ENCODE data around the gene APP.

The APP gene

GRCh38 chr21:25898671-25899070 is 271.9 kb downstream of the APP start:
- Histone ChIP-seq H4K20me1 (ENCODE audit: insufficient read depth) (no peaks in the 10 kb centered on the region), H3K4me1 (ENCODE audit: low read depth, poor library complexity, severe bottlenecking) (no peaks in the 10 kb centered on the region), H3K79me2 (ENCODE audit: insufficient read depth, low read depth) (no peaks in the 10 kb centered on the region), H3K9ac (no peak overlapping the region), H3K4me2 (no peak overlapping the region), H3K36me3 (ENCODE audit: insufficient read depth) (no peaks in the 10 kb centered on the region; the same call in 1 of the 2 replicates), H3K27ac (no peak overlapping the region), H3K27me3 (ENCODE audit: insufficient read depth, low read depth) (no peaks in the 10 kb centered on the region), H3K4me3 (IDR thresholded peaks at IDR 0.05; ENCODE audit: insufficient read depth, low read depth, low read length) (no peak overlapping the region), H2AFZ (ENCODE audit: low read depth) (no peak overlapping the region)
- no peak for TF ChIP-seq CTCF (conservative IDR thresholded peaks at IDR 0.05; ENCODE audit: low read depth, low read length)

- no peaks in the 10 kb centered on the region for H3K4me1 ChIP-seq (ENCODE audit: low read depth, poor library complexity, severe bottlenecking)
- H2AFZ ChIP-seq (ENCODE audit: low read depth) = no peak overlapping the region
- no peak for TF ChIP-seq CTCF (conservative IDR thresholded peaks at IDR 0.05; ENCODE audit: low read depth, low read length)
- H3K27me3 ChIP-seq (ENCODE audit: insufficient read depth, low read depth) = no peaks in the 10 kb centered on the region
- no peak overlapping the region for H3K4me2 ChIP-seq
- H3K4me3 ChIP-seq (IDR thresholded peaks at IDR 0.05; ENCODE audit: insufficient read depth, low read depth, low read length) = no peak overlapping the region
- no peaks in the 10 kb centered on the region; the same call in 1 of the 2 replicates for H3K36me3 ChIP-seq (ENCODE audit: insufficient read depth)
- H3K9ac ChIP-seq = no peak overlapping the region
- no peaks in the 10 kb centered on the region for H3K79me2 ChIP-seq (ENCODE audit: insufficient read depth, low read depth)
- no peaks in the 10 kb centered on the region for H4K20me1 ChIP-seq (ENCODE audit: insufficient read depth)
- H3K27ac ChIP-seq = no peak overlapping the region
These were observed 273.2 kb downstream of the APP start for GRCh38 chr21:25897383-25897782.

GRCh38 chr21:25896501-25897056 is 274.0 kb downstream of the APP start:
- TF ChIP-seq CTCF (conservative IDR thresholded peaks at IDR 0.05; ENCODE audit: low read depth, low read length) = no peak
- no peak overlapping the region for H3K27ac ChIP-seq
- H3K9ac ChIP-seq = no peak overlapping the region

GRCh38 chr21:25895565-25896205 is 274.9 kb downstream of the APP start:
- Histone ChIP-seq H3K27ac (no peak overlapping the region), H2AFZ (ENCODE audit: low read depth) (no peak overlapping the region), H3K9ac (no peak overlapping the region), H3K4me3 (IDR thresholded peaks at IDR 0.05; ENCODE audit: insufficient read depth, low read depth, low read length) (no peak overlapping the region), H3K4me2 (no peak overlapping the region), H3K27me3 (ENCODE audit: insufficient read depth, low read depth) (no peaks in the 10 kb centered on the region), H3K36me3 (ENCODE audit: insufficient read depth) (no peaks in the 10 kb centered on the region; the same call in 1 of the 2 replicates), H3K79me2 (ENCODE audit: insufficient read depth, low read depth) (no peaks in the 10 kb centered on the region), H4K20me1 (ENCODE audit: insufficient read depth) (no peaks in the 10 kb centered on the region), H3K4me1 (ENCODE audit: low read depth, poor library complexity, severe bottlenecking) (no peaks in the 10 kb centered on the region)
- TF ChIP-seq CTCF (conservative IDR thresholded peaks at IDR 0.05; ENCODE audit: low read depth, low read length) = peak; percentile 71

More at GRCh38 chr21:25896501-25897056, 274.0 kb downstream of the APP start:
- H2AFZ ChIP-seq (ENCODE audit: low read depth) = no peak overlapping the region
- no peaks in the 10 kb centered on the region for H4K20me1 ChIP-seq (ENCODE audit: insufficient read depth)
- no peaks in the 10 kb centered on the region for H3K4me1 ChIP-seq (ENCODE audit: low read depth, poor library complexity, severe bottlenecking)
- no peak overlapping the region for H3K4me2 ChIP-seq
- no peaks in the 10 kb centered on the region for H3K79me2 ChIP-seq (ENCODE audit: insufficient read depth, low read depth)
- H3K4me3 ChIP-seq (IDR thresholded peaks at IDR 0.05; ENCODE audit: insufficient read depth, low read depth, low read length) = no peak overlapping the region
- no peaks in the 10 kb centered on the region; the same call in 1 of the 2 replicates for H3K36me3 ChIP-seq (ENCODE audit: insufficient read depth)
- no peaks in the 10 kb centered on the region for H3K27me3 ChIP-seq (ENCODE audit: insufficient read depth, low read depth)
